WTC11 (cell line): Measurements from ENCODE around the gene APOA4. TPM values are rescaled to one million over a fixed set of nuclear protein-coding genes. Genes with fewer than 3 reads are reported as not detected.

Experiments
- ATAC-seq: fragments of 200-7000 bp; cut with Tn5 transposase; 2 replicates; pipeline ENCODE4 v1.10.0; 2021; ENCODE audit warnings: mild to moderate bottlenecking, moderate library complexity
- CTCF ChIA-PET: fragments of 300-600 bp; sonication (Branson Sonifier 250); formaldehyde crosslinking; loops from one replicate; lab custom pipeline; 2021; ENCODE audit warnings: antibody characterized with exemption; lab: Charles Lee
- POLR2A ChIA-PET: fragments of 350-600 bp; sonication (Branson Sonifier 250); formaldehyde crosslinking; loops from one replicate; lab custom pipeline; 2021; ENCODE audit warnings: antibody characterized with exemption; lab: Charles Lee
- DNase-seq: peaks from one replicate; pipeline ENCODE4 v3.0.0; 2021; ENCODE audit warnings: low spot score
- H3K27ac Mint-ChIP-seq: 2 replicates; pipeline ENCODE4 v1.8.0; 2021; ENCODE audit warnings: mixed read lengths
- H3K27me3 Mint-ChIP-seq: 2 replicates; pipeline ENCODE4 v1.8.0; 2021; ENCODE audit warnings: low read depth, mild to moderate bottlenecking, moderate library complexity, mixed read lengths
- H3K36me3 Mint-ChIP-seq: 2 replicates; pipeline ENCODE4 v1.8.0; 2021; ENCODE audit warnings: mixed read lengths
- H3K4me1 Mint-ChIP-seq: 2 replicates; pipeline ENCODE4 v1.8.0; 2022; ENCODE audit warnings: mixed read lengths
- H3K4me3 Mint-ChIP-seq: 2 replicates; pipeline ENCODE4 v1.8.0; 2021; ENCODE audit warnings: mild to moderate bottlenecking, moderate library complexity, mixed read lengths
- H3K9me3 Mint-ChIP-seq: 2 replicates; pipeline ENCODE4 v1.8.0; 2021; ENCODE audit warnings: mixed read lengths
- ATF1 ChIP-seq: sonication (generic); formaldehyde crosslinking; IDR thresholded peaks from 2 replicates; pipeline ENCODE4 v1.8.1; 2023; ENCODE audit warnings: mild to moderate bottlenecking, moderate library complexity, missing genetic modification reagents
- CREM ChIP-seq: sonication (generic); formaldehyde crosslinking; IDR thresholded peaks from 2 replicates; pipeline ENCODE4 v1.8.1; 2022; ENCODE audit warnings: mild to moderate bottlenecking, missing genetic modification reagents, moderate library complexity
- EMX1 ChIP-seq: fragments of 250-450 bp; sonication (Bioruptor Pico); IDR thresholded peaks from 2 replicates; pipeline ENCODE4 v1.8.0; 2021; ENCODE audit warnings: mild to moderate bottlenecking
- ETV6 ChIP-seq: sonication (generic); formaldehyde crosslinking; IDR thresholded peaks from 2 replicates; pipeline ENCODE4 v1.8.1; 2022; ENCODE audit warnings: mild to moderate bottlenecking, missing genetic modification reagents
- FOXP1 ChIP-seq: sonication (generic); formaldehyde crosslinking; IDR thresholded peaks from 2 replicates; pipeline ENCODE4 v1.8.0; 2022; ENCODE audit warnings: missing genetic modification reagents, mild to moderate bottlenecking, moderate library complexity, borderline replicate concordance
- JAZF1 ChIP-seq: fragments of 250-450 bp; sonication (Bioruptor Pico); IDR thresholded peaks from 2 replicates; pipeline ENCODE4 v1.9.0; 2021; ENCODE audit warnings: moderate library complexity, mild to moderate bottlenecking, inconsistent platforms
- MXD4 ChIP-seq: fragments of 250-450 bp; sonication (Bioruptor Pico); IDR thresholded peaks from 2 replicates; pipeline ENCODE4 v1.8.0; 2021; ENCODE audit warnings: mild to moderate bottlenecking, moderate library complexity, borderline replicate concordance
- PRRX2 ChIP-seq: fragments of 250-450 bp; sonication (Bioruptor Pico); IDR thresholded peaks from 2 replicates; pipeline ENCODE4 v1.8.0; 2021; ENCODE audit warnings: mild to moderate bottlenecking
- TEAD1 ChIP-seq: sonication (generic); formaldehyde crosslinking; IDR thresholded peaks from 2 replicates; pipeline ENCODE4 v1.8.0; 2022; ENCODE audit warnings: mild to moderate bottlenecking, missing genetic modification reagents
- ZBTB21 ChIP-seq: sonication (generic); formaldehyde crosslinking; IDR thresholded peaks from 2 replicates; pipeline ENCODE4 v1.8.1; 2023; ENCODE audit warnings: mild to moderate bottlenecking, missing genetic modification reagents, borderline replicate concordance
- ZNF219 ChIP-seq: sonication (generic); formaldehyde crosslinking; IDR thresholded peaks from 2 replicates; pipeline ENCODE4 v1.8.0; 2023; ENCODE audit warnings: missing genetic modification reagents, mild to moderate bottlenecking, borderline replicate concordance
- ZNF232 ChIP-seq: sonication (generic); formaldehyde crosslinking; IDR thresholded peaks from 2 replicates; pipeline ENCODE4 v1.8.0; 2022; ENCODE audit warnings: mild to moderate bottlenecking, missing genetic modification reagents
- total RNA-seq: library from RNA; stranded (reverse); gene quantifications from 3 replicates; pipeline ENCODE4 v1.2.3, GENCODE V29; 2021
- TF ChIP-seq, protein P1 (sequence below): sonication (generic); formaldehyde crosslinking; IDR thresholded peaks from 2 replicates; pipeline ENCODE4 v1.8.1; 2023; ENCODE audit warnings: mild to moderate bottlenecking, missing genetic modification reagents, borderline replicate concordance
- TF ChIP-seq, protein P2 (sequence below): sonication (generic); formaldehyde crosslinking; IDR thresholded peaks from 2 replicates; pipeline ENCODE4 v1.8.0; 2023; ENCODE audit warnings: mild to moderate bottlenecking, missing genetic modification reagents
- TF ChIP-seq, protein P3 (sequence below): sonication (generic); formaldehyde crosslinking; IDR thresholded peaks from 2 replicates; pipeline ENCODE4 v1.8.1; 2022; ENCODE audit warnings: missing genetic modification reagents, borderline replicate concordance
- TF ChIP-seq, protein P4 (sequence below): fragments of 250-450 bp; sonication (Bioruptor Pico); IDR thresholded peaks from 2 replicates; pipeline ENCODE4 v1.8.0; 2021; ENCODE audit warnings: mild to moderate bottlenecking

APOA4 gene
- total RNA-seq, 1 experiment from 2014 or later = not detected

DNA sequence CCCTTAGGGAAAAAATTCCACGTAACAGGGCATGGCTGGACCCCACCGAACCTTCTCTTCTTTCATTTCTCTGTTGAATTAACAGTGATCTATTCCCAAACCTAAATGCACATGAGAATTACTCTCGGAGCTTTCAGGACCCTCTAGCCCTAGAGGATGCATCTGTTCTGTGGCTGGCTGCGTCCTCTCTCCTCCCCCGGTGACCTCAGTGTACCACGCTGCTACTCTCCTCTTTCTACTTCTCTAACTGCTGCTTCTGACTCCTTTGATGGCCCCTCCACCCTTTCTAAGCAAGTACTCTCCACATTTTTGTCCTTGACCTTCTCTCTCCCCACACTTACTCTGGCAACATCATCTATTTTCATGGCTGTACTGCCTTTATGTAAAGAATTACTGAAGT lies 26.4 kb upstream of the APOA4 start:
- Mint-ChIP-seq H3K27me3 (no peaks in the 10 kb centered on the region; the same call in 1 of the 2 replicates), H3K27ac (no peak overlapping the region), H3K9me3 (no peaks in the 10 kb centered on the region), H3K4me1 (no peaks in the 10 kb centered on the region)
- no peak for DNase-seq
- TF ChIP-seq, protein P1, sequence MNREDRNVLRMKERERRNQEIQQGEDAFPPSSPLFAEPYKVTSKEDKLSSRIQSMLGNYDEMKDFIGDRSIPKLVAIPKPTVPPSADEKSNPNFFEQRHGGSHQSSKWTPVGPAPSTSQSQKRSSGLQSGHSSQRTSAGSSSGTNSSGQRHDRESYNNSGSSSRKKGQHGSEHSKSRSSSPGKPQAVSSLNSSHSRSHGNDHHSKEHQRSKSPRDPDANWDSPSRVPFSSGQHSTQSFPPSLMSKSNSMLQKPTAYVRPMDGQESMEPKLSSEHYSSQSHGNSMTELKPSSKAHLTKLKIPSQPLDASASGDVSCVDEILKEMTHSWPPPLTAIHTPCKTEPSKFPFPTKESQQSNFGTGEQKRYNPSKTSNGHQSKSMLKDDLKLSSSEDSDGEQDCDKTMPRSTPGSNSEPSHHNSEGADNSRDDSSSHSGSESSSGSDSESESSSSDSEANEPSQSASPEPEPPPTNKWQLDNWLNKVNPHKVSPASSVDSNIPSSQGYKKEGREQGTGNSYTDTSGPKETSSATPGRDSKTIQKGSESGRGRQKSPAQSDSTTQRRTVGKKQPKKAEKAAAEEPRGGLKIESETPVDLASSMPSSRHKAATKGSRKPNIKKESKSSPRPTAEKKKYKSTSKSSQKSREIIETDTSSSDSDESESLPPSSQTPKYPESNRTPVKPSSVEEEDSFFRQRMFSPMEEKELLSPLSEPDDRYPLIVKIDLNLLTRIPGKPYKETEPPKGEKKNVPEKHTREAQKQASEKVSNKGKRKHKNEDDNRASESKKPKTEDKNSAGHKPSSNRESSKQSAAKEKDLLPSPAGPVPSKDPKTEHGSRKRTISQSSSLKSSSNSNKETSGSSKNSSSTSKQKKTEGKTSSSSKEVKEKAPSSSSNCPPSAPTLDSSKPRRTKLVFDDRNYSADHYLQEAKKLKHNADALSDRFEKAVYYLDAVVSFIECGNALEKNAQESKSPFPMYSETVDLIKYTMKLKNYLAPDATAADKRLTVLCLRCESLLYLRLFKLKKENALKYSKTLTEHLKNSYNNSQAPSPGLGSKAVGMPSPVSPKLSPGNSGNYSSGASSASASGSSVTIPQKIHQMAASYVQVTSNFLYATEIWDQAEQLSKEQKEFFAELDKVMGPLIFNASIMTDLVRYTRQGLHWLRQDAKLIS (CRISPR knock-in tag) = no peak
- TF ChIP-seq, protein P2, sequence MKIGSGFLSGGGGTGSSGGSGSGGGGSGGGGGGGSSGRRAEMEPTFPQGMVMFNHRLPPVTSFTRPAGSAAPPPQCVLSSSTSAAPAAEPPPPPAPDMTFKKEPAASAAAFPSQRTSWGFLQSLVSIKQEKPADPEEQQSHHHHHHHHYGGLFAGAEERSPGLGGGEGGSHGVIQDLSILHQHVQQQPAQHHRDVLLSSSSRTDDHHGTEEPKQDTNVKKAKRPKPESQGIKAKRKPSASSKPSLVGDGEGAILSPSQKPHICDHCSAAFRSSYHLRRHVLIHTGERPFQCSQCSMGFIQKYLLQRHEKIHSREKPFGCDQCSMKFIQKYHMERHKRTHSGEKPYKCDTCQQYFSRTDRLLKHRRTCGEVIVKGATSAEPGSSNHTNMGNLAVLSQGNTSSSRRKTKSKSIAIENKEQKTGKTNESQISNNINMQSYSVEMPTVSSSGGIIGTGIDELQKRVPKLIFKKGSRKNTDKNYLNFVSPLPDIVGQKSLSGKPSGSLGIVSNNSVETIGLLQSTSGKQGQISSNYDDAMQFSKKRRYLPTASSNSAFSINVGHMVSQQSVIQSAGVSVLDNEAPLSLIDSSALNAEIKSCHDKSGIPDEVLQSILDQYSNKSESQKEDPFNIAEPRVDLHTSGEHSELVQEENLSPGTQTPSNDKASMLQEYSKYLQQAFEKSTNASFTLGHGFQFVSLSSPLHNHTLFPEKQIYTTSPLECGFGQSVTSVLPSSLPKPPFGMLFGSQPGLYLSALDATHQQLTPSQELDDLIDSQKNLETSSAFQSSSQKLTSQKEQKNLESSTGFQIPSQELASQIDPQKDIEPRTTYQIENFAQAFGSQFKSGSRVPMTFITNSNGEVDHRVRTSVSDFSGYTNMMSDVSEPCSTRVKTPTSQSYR (CRISPR knock-in tag) = no peak
- no peak for TF ChIP-seq ZBTB21 (CRISPR knock-in tag)
- no peak for TF ChIP-seq CREM (CRISPR knock-in tag)
- no peak for TF ChIP-seq TEAD1 (CRISPR knock-in tag)
- no peak for TF ChIP-seq ZNF219 (CRISPR knock-in tag)
- TF ChIP-seq, all 79 proteins: peak for 0
- H3K4me3 Mint-ChIP-seq = no peak overlapping the region
- POLR2A ChIA-PET = no interaction called here
- H3K36me3 Mint-ChIP-seq = peaks cover 28% of the 10 kb centered on the region
- CTCF ChIA-PET = no interaction called here
- ATAC-seq = no peak

DNA sequence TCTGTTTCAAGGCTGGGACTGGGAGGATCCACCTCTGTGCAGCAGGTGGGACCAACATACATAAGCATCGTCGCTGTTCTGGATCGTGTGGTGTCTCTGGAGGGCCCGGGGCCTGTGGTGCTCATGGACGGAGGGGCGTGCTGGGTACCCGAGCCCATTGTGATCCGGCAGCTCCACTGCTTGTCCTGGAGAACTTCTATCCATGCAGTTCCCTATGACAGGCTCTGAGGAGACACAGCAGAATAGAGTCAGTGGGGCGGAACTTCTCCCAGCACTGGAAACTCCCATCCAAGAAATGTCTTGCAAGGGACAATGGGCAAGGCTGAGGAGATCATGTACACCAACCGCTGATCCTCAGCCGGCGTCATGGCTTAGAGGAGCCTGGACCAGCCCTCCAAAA lies 26.0 kb upstream of the APOA4 start:
- ChIA-PET CTCF (interaction anchor here (2.4 kb wide), 1 partner anchor 58 kb away, joined by 8 read pairs; the partner anchor contains the start of gene APOA5), POLR2A (no interaction called here)
- H3K27me3 Mint-ChIP-seq = no peaks in the 10 kb centered on the region; the same call in 1 of the 2 replicates
- no peaks in the 10 kb centered on the region for H3K4me1 Mint-ChIP-seq
- peaks cover 26% of the 10 kb centered on the region for H3K36me3 Mint-ChIP-seq
- ATAC-seq = no peak
- no peak overlapping the region for H3K4me3 Mint-ChIP-seq
- no peak for DNase-seq
- H3K27ac Mint-ChIP-seq = no peak overlapping the region
- H3K9me3 Mint-ChIP-seq = no peaks in the 10 kb centered on the region
- TF ChIP-seq EMX1 (CRISPR knock-in tag) = no peak
- no peak for TF ChIP-seq FOXP1 (CRISPR knock-in tag)
- no peak for TF ChIP-seq ETV6
- no peak for TF ChIP-seq ZNF232
- no peak for TF ChIP-seq ZBTB21 (CRISPR knock-in tag)
- TF ChIP-seq, protein P1 (CRISPR knock-in tag) = no peak
- TF ChIP-seq, protein P2 (CRISPR knock-in tag) = no peak
- TF ChIP-seq, protein P3, sequence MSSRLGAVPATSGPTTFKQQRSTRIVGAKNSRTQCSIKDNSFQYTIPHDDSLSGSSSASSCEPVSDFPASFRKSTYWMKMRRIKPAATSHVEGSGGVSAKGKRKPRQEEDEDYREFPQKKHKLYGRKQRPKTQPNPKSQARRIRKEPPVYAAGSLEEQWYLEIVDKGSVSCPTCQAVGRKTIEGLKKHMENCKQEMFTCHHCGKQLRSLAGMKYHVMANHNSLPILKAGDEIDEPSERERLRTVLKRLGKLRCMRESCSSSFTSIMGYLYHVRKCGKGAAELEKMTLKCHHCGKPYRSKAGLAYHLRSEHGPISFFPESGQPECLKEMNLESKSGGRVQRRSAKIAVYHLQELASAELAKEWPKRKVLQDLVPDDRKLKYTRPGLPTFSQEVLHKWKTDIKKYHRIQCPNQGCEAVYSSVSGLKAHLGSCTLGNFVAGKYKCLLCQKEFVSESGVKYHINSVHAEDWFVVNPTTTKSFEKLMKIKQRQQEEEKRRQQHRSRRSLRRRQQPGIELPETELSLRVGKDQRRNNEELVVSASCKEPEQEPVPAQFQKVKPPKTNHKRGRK = no peak
- no peak for TF ChIP-seq PRRX2 (CRISPR knock-in tag)
- no peak for TF ChIP-seq MXD4 (CRISPR knock-in tag)
- no peak for TF ChIP-seq JAZF1 (CRISPR knock-in tag)
- TF ChIP-seq ATF1 = no peak
- TF ChIP-seq, protein P4, sequence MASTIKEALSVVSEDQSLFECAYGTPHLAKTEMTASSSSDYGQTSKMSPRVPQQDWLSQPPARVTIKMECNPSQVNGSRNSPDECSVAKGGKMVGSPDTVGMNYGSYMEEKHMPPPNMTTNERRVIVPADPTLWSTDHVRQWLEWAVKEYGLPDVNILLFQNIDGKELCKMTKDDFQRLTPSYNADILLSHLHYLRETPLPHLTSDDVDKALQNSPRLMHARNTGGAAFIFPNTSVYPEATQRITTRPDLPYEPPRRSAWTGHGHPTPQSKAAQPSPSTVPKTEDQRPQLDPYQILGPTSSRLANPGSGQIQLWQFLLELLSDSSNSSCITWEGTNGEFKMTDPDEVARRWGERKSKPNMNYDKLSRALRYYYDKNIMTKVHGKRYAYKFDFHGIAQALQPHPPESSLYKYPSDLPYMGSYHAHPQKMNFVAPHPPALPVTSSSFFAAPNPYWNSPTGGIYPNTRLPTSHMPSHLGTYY (CRISPR knock-in tag) = no peak
- no peak for TF ChIP-seq ZNF219 (CRISPR knock-in tag)
